ENCODE results near the gene MAP7D2. TPM values are rescaled to one million over a fixed set of nuclear protein-coding genes. Genes with fewer than 3 reads are reported as not detected.

Gene MAP7D2
- total RNA-seq, 1 experiment from 2014 or later, result 45.4 TPM

DNA sequence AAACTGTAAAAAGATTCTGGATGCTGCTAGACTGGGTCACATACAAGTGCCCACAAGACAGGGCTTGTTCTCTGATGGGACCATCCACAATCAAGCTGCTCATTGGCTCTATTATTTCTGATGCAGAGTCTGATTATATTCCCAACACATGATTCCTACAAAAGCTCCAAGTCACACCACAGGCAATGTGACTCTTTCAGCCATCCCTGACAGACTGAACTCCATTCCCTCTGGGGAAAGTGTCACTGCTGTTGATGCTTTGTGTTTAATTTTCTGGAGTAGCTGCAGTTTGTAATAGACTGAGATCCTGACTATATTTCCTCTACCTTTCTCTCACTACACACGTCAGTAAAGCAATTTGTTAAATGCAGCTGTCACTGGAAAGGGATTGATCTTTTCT is 70.5 kb downstream of the MAP7D2 start:
- H3K4me3 Mint-ChIP-seq (ENCODE audit: unreplicated experiment), result no peak overlapping the region
- H3K9me3 ChIP-seq, result no peaks in the 10 kb centered on the region
- H3K36me3 Mint-ChIP-seq (ENCODE audit: insufficient read depth, unreplicated experiment), result peaks cover 17% of the 10 kb centered on the region
- intact Hi-C loops (cut with micrococcal nuclease; ENCODE audit: unreplicated experiment), result no loop called here
- no peaks in the 10 kb centered on the region for H3K27me3 ChIP-seq (replicated peaks; ENCODE audit: control insufficient read depth, insufficient read depth, low read length)
- H3K36me3 ChIP-seq (ENCODE audit: control insufficient read depth, insufficient read depth, low read length), result no peaks in the 10 kb centered on the region
- DNase-seq, result no peak
- no peak overlapping the region for H3K27ac Mint-ChIP-seq (ENCODE audit: unreplicated experiment)
- no peaks in the 10 kb centered on the region for H3K9me3 Mint-ChIP-seq (ENCODE audit: unreplicated experiment)
- no peaks in the 10 kb centered on the region for H3K4me1 ChIP-seq
- BruUV-seq (replicated peaks), result TSS peak; percentile 13
- no peaks in the 10 kb centered on the region for H3K4me1 Mint-ChIP-seq (ENCODE audit: low read depth, unreplicated experiment)
- no peak overlapping the region for H3K4me3 ChIP-seq (ENCODE audit: low read depth, low read length)
- ChIA-PET POLR2A (no interaction called here), CTCF (interaction anchor here (0.6 kb wide), 1 partner anchor 12 kb away, joined by 3 read pairs; no protein-coding TSS in a partner anchor)
- no peaks in the 10 kb centered on the region for H3K27me3 Mint-ChIP-seq (ENCODE audit: insufficient read depth, unreplicated experiment)
- TF ChIP-seq, protein P1, sequence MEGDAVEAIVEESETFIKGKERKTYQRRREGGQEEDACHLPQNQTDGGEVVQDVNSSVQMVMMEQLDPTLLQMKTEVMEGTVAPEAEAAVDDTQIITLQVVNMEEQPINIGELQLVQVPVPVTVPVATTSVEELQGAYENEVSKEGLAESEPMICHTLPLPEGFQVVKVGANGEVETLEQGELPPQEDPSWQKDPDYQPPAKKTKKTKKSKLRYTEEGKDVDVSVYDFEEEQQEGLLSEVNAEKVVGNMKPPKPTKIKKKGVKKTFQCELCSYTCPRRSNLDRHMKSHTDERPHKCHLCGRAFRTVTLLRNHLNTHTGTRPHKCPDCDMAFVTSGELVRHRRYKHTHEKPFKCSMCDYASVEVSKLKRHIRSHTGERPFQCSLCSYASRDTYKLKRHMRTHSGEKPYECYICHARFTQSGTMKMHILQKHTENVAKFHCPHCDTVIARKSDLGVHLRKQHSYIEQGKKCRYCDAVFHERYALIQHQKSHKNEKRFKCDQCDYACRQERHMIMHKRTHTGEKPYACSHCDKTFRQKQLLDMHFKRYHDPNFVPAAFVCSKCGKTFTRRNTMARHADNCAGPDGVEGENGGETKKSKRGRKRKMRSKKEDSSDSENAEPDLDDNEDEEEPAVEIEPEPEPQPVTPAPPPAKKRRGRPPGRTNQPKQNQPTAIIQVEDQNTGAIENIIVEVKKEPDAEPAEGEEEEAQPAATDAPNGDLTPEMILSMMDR (IDR thresholded peaks at IDR 0.05; ENCODE audit: insufficient read depth in 1 of 2, low read depth in 1 of 2, low read length in 1 of 2, severe bottlenecking in 1 of 2, unreplicated experiment in 1 of 2), result no peak

DNA sequence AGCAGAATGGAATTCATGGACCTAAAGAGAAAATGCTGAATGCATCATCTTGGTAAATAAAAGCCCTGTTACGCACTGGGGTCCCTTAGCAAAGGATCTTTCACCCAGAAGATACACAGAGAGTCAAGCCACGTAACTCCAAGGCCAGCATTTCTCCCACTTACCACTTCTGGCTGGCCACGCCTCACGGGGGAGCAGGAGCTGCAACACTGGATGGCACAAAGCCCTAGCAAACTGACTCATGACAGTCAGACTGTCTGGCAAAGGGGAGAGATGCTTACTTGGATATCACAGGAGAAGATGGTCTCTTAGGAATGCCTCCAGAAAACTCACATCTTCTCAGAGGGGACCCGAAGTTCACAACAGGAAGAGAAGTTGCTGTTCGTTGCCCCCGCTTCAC is 74.5 kb downstream of the MAP7D2 start:
- Histone ChIP-seq H3K27me3 (replicated peaks; ENCODE audit: control insufficient read depth, insufficient read depth, low read length) (no peaks in the 10 kb centered on the region), H3K4me1 (no peaks in the 10 kb centered on the region), H3K4me3 (ENCODE audit: low read depth, low read length) (no peak overlapping the region), H3K36me3 (ENCODE audit: control insufficient read depth, insufficient read depth, low read length) (no peaks in the 10 kb centered on the region), H3K9me3 (no peaks in the 10 kb centered on the region)
- intact Hi-C loops (cut with micrococcal nuclease; ENCODE audit: unreplicated experiment), result no loop called here
- TF ChIP-seq, protein P1 (IDR thresholded peaks at IDR 0.05; ENCODE audit: insufficient read depth in 1 of 2, low read depth in 1 of 2, low read length in 1 of 2, severe bottlenecking in 1 of 2, unreplicated experiment in 1 of 2), result no peak
- BruUV-seq (replicated peaks), result no TSS peak
- Mint-ChIP-seq H3K4me1 (ENCODE audit: low read depth, unreplicated experiment) (no peaks in the 10 kb centered on the region), H3K4me3 (ENCODE audit: unreplicated experiment) (no peak overlapping the region), H3K27ac (ENCODE audit: unreplicated experiment) (no peak overlapping the region), H3K27me3 (ENCODE audit: insufficient read depth, unreplicated experiment) (no peaks in the 10 kb centered on the region), H3K36me3 (ENCODE audit: insufficient read depth, unreplicated experiment) (peaks cover 25% of the 10 kb centered on the region), H3K9me3 (ENCODE audit: unreplicated experiment) (no peaks in the 10 kb centered on the region)
- CTCF ChIA-PET, result no interaction called here
- no peak for DNase-seq
- POLR2A ChIA-PET, result no interaction called here

DNA sequence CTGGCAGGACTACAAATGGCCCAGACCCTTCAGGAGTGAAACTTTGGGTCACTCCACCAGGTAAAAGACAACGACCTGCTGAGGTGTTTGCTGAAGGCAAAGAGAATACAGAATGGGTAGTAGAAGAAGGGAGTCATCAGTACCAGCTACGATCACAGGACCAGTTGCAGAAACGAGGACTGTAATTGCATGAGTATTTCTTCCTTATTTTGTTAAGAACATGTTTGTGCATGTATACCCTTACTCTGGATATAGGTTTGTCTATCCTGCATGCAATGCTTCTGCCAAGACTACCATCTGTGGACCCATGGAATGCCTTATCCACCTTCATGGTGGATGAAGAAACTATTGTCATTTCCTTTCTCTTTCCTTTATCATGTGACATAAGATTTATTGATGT is 77.7 kb downstream of the MAP7D2 start:
- Mint-ChIP-seq H3K27me3 (ENCODE audit: insufficient read depth, unreplicated experiment) (no peaks in the 10 kb centered on the region), H3K4me1 (ENCODE audit: low read depth, unreplicated experiment) (no peaks in the 10 kb centered on the region), H3K27ac (ENCODE audit: unreplicated experiment) (no peak overlapping the region), H3K36me3 (ENCODE audit: insufficient read depth, unreplicated experiment) (peaks cover 29% of the 10 kb centered on the region), H3K9me3 (ENCODE audit: unreplicated experiment) (no peaks in the 10 kb centered on the region), H3K4me3 (ENCODE audit: unreplicated experiment) (no peak overlapping the region)
- Histone ChIP-seq H3K9me3 (no peaks in the 10 kb centered on the region), H3K4me3 (ENCODE audit: low read depth, low read length) (no peak overlapping the region), H3K36me3 (ENCODE audit: control insufficient read depth, insufficient read depth, low read length) (no peaks in the 10 kb centered on the region), H3K4me1 (no peaks in the 10 kb centered on the region), H3K27me3 (replicated peaks; ENCODE audit: control insufficient read depth, insufficient read depth, low read length) (no peaks in the 10 kb centered on the region)
- DNase-seq, result no peak
- CTCF ChIA-PET, result no interaction called here
- no TSS peak for BruUV-seq (replicated peaks)
- TF ChIP-seq, protein P1 (IDR thresholded peaks at IDR 0.05; ENCODE audit: insufficient read depth in 1 of 2, low read depth in 1 of 2, low read length in 1 of 2, severe bottlenecking in 1 of 2, unreplicated experiment in 1 of 2), result no peak
- intact Hi-C loops (cut with micrococcal nuclease; ENCODE audit: unreplicated experiment), result no loop called here
- POLR2A ChIA-PET, result no interaction called here
